HG03520 (cell line): ENCODE results near the gene ZBBX.
"Not testable (repeated sequence)": the region's sequence is repeated elsewhere in the genome, so short reads cannot be mapped to it uniquely, and the experiment has no call there.

Source experiments
- ATAC-seq: cut with Tn5 transposase; IDR thresholded peaks from one replicate; pipeline ENCODE4 v1.9.1; 2021; ENCODE audit warnings: mild to moderate bottlenecking, moderate library complexity; ENCODE audit not compliant: unreplicated experiment

ZBBX gene, protein sequence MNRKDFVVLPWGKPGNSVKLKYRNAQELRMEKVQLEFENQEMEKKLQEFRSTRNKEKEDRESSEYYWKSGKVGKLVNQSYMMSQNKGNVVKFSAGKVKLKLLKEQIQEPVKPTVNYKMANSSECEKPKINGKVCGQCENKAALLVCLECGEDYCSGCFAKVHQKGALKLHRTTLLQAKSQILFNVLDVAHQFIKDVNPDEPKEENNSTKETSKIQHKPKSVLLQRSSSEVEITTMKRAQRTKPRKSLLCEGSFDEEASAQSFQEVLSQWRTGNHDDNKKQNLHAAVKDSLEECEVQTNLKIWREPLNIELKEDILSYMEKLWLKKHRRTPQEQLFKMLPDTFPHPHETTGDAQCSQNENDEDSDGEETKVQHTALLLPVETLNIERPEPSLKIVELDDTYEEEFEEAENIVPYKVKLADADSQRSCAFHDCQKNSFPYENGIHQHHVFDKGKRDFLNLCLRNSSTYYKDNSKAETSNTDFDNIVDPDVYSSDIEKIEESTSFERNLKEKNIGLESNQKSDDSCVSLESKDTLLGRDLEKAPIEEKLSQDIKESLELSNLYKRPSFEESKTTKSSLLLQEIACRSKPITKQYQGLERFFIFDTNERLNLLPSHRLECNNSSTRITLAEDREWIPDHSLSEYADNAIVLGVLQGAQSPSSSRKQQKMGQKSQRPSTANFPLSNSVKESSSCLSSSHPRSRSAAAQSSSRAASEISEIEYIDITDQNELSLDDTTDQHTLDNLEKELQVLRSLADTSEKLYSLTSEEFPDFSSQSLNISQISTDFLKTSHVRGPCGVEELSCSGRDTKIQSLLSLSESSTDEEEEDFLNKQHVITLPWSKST

DNA sequence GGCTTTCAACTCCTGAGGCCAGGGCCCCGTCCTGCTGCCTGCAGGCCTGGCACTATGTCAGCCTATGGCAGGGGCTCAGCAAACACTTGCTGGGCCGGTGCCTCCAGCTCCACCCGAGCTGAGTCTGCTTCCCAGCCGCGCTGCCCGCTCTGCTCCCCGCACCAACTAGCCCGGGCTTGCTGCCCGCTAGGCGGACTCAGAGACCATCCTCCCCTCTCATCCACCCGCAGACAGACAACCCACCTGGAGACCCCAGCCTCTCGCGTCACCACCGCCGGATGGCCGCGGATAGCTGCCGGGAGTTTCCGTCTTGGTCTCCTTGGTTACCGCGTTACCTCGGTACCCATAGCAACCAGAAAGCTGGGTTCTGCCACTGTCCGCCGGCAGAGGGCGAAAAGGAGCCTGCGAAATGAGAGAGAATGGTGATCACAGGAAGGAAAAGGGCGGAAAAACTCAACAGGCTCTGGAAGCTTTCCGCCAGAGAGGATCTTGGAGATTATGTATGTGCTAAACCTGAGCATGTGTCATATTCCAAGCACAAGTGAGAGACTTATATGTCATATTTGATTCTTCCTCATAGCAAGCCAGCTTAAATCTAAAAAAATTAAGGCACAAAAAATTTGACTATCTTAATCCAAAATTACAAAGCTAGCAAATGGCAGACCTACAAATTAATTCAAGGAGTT is at the start of gene ZBBX:
Gene ZBBX (minus strand): TSS at position 294 of the 686 bp plus-strand sequence. CDS start 7,396 bp downstream, outside the sequence.
- ATAC-seq, result peak; percentile 100

DNA sequence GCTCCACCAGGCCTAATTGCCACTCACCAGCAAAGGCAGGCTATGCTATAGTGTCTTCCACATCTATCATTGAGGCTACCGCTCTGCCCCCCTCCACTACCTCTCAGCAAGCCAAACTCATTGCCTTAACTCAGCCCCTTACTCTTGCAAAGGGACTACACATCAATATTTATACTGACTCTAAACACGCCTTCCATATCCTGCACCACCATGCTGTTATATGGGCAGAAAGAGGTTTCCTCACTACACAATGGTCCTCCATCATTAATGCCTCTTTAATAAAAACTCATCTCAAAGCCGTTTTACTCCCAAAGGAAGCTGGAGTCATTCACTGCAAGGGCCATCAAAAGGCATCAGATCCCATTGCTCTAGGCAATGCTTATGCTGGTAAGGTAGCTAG is 46.9 kb upstream of the ZBBX start:
- ATAC-seq, result not testable (repeated sequence)

DNA sequence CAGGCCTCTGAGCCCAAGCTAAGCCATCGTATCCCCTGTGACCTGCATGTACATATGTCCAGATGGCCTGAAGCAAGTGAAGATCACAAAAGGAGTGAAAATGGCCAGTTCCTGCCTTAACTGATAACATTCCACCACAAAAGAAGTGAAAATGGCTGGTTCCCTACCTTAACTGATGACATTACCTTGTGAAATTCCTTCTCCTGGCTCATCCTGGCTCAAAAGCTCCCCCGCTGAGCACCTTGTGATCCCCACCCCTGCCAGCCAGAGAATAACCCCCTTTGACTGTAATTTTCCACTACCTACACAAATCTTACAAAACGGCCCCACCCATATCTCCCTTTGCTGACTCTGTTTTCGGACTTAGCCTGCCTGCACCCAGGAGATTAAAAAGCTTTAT is 42.3 kb upstream of the ZBBX start:
- ATAC-seq, result not testable (repeated sequence)

DNA sequence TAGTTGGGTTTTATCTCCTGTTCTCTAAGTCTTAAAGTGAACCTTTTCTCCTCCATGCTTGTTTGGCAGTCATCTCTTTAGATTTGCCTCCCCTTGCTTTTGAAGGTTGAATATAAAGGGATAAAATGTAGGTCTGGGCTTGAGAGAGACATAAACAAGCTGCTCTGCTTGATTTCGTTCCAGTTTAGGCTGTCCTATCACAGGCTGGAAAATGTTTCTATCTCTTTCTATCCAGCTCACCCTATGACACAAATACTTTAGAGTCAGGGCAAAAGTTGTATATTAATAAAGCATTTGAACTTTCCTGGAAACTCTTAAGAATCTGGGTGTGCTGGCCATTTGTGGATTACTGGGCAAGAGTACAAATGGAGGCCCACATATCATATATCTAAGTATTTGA is 29.5 kb upstream of the ZBBX start:
- ATAC-seq, result no peak

DNA sequence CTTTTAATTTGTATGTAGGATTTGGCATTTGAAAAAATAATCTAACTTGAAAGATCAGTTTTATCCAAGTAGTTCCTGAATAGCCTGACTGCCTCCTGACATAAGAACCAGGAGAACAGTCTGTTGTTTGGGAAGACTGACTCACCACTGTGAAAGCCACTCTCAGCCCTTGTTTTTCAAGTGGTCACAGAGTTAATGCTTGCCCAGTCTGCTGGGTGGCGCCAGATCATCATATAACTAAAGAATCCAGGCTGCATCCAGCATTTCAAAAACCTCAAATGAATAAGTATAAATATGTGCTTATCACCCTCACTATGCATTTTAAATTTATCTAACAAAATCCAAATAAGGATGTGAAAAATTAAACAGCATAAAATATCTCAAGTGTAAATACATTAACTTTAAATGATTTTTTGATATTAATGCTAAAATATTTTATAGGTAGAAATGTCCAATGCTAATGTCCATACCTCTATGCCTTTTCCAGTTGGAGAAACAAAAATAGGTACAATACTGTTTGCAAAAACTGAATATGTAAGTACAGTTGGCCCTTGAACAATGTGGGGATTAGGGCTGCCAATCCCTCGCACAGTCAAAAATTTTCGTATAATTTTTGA is 26.9 kb upstream of the ZBBX start:
- ATAC-seq, result no peak

DNA sequence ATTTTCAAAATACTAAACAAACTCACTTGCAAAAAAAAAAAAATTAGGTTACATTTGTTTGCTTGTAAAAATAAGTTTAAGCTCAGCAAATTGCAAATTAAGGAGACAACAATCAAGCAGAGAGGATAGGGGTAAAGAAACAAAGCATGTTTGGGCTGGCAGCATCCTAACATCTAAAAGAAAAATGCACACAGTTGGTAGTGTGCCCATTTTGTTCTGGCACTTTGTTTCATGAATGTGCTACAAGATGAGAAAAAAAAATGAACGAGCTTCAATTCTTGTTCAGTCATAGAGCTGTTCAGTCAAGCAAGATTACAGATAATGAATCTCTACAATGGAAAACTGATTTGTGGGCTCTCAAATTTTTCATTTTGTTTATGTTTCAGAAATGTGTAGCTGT is 17.7 kb upstream of the ZBBX start:
- ATAC-seq, result no peak

DNA sequence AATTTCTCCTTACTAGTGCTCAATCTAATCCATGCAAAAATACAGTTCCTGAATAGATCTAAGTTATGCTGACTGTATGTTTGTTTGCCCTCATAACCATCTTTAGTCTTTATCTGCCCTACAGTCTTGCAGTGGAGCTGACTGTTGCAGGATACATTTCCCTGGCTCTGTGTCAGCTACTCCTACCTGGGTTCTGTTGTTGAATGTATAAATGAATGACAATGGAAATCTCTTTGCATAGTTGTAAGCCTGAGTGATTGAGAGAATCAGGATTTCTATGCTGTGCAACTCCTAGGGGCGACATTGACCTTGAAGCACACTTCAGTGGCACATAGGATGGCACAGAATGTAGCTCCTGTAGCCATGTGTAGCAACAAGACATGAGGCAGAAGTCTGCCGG is 16.0 kb upstream of the ZBBX start:
- ATAC-seq, result no peak

DNA sequence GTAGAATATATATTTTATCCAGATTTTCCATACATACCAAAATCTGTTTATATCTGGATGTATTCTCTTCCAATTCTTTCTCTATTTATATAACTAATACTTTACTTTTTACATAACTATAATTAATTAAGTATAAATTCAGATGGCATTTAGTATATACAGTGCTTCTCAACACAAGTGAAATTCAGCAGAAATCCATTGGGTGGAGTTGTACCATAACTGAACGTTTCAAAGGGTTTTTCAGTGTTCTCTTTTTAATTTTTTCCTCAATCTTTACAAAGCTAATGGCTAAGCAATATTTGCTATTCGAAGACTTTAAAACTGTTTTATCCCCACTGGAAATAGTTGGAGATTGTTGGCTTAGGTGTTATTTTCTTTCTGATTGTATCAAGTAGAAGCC is 13.9 kb upstream of the ZBBX start:
- no peak for ATAC-seq

DNA sequence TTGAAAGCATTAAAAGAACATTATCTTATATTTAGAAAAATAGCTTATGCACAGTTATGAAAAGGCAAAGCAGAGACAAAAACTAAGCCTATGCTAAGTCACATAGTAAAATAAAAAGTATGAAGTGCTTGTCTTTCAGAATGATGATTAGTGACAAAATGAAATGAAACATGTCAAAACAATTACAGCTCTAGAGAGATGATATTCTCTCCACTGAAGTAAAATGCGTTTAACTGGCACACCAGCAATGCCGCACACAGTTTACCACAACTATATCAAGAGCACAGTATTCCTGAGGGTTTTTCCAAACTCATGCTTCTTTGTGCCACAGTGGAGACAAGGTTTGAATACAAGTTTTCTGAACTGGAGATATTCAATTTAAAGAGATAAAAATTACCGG is 2.1 kb upstream of the ZBBX start:
- no peak for ATAC-seq

DNA sequence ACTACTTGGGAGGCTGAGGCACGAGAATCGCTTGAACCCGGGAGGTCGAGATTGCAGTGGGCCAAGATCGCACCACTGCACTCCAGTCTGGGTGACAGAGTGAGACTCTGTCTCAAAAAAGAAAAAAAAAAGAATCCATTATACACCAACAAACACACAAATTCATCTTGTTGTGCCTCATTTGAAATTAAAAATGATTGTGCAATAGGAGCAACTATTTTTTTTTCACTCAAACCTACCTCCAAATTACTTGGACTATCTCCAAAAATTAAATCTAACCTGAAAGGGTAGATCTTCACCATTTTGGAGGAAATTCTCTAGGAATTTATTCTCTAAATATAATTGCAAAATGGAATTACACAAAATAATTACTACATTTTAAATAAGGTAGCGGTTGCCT is 4.6 kb downstream of the ZBBX start:
- ATAC-seq, result no peak

DNA sequence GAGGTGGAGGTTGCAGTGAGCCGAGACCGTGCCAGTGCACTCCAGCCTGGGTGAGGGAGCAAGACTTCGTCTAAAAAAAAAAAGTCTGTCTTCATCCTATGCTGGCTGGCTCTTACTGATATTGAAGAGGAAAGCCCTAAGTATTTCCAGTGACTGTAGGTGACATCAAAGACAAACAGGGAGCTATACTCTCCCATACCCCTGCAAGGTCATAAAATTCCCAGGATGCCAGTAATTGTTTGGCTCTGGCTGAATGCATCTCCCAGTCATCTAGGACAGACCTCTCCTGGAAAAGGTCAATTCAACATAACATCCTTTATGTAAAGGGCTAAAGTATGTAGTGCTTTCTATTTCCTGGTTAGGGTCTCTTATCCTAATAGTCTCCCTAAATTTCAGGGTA is 8.0 kb downstream of the ZBBX start:
- no peak for ATAC-seq

DNA sequence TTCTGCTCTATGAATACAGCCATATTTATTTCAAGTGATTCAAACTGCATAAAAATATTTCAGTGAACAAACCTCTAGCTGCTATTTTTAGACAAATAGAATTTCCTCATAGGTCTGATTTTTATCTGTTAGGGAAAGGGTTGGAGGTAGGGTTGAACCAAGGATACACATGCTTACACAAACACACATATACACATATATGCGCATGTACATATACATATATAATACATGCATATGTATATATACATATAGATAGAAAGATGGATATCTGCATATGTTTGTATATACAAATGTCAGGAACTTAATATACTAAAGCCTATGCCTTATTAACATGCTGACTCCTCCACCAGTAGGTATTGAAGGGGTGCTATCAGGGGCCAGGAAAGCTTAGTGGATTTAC is 18.1 kb downstream of the ZBBX start:
- ATAC-seq, result no peak

DNA sequence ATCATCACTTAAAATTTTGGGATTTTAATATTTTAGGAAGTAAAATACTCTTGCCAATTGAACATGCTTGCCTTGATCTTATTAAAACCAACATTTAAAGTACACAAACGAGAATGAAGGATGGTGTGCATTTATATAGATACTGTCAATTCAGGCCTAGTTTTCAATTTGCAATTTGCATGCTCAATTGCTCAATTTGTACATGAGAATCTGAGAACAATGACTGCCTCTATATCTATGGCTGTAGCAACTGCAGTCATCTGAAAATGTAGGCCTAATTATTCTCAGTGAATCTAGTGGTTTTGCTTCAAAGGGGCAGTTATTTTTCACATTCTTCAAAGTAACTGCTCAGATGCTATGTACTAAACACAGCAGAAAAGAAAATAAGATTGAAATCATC is 18.8 kb downstream of the ZBBX start:
- ATAC-seq, result no peak

DNA sequence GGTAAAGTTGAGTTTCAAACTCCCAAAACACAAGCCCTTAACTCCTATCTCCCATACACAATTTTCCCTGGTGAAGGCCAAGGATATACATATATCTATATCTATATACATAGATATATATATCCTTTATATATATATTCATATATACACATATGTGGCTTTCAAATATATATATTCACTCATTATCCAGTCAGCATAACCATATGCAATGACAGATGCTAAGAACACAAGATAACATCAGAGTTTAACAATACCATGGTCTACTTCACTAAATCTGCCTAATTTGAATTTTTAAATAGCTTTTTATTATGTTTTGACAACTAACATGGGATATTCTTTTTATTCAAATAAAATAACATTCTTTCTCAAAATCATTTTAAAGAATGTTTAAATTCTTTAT is 24.7 kb downstream of the ZBBX start:
- no peak for ATAC-seq

DNA sequence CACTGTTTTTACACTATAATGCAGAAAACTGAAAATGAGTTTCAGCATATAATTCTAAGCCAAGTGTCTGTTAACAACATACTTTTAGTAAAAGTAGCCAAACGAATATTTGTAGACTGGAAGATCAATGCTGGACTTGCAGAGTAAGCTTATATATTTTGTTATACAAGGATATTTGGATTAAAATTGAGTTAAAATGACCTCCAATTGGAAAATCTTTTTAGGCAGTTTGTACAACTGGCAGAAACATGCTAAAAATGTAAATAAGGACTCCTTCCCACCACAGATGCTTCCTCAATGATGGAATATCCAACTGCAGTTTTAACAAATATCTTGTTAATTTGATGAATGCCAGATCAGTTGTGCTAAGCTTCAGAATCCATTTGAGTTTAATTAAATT is 25.3 kb downstream of the ZBBX start:
- ATAC-seq, result no peak

DNA sequence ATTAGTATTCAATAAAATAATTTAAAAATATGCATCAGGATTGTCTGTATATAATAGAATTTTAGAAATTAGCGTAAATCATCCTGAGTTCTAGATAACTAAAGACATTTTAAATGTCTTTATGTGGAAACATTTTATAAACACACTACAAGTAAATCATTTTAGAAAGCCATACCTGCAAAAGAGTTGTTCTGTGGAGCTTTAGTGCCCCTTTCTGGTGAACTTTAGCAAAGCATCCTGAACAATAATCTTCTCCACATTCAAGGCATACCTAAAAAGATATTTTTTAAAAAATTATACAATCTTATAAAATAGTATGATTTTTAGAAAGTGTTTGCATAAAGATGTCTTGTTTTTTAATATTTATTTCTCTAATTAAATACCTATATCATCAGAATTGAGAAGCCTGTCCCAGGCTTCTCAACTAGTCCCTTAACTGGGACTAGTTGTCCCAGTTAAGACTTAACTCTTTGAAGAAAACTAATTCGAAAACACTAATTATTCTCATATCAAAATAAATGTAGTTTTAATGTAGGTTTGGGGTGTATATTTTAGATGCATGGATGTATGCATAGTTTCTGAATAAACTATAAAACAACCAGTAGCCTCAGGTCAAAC is 29.7 kb downstream of the ZBBX start:
- ATAC-seq, result no peak

DNA sequence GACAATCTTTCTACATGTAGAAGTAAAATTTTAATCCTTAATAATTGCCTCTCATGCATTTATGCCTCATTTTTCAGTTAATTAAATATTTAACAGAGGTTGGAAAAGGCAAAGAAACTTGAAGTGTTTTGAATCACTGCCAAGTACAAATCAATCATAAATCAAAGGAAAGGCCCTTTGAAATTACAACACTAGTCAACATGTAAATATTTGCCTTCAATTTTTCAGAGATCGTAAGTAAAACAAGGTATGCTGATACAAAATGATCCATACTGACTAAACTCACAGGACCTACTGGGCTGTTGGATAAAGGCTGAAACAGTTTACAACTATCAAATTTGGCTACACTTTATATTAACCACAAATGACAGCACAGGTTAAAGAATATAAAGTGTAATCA is 33.9 kb downstream of the ZBBX start:
- no peak for ATAC-seq

DNA sequence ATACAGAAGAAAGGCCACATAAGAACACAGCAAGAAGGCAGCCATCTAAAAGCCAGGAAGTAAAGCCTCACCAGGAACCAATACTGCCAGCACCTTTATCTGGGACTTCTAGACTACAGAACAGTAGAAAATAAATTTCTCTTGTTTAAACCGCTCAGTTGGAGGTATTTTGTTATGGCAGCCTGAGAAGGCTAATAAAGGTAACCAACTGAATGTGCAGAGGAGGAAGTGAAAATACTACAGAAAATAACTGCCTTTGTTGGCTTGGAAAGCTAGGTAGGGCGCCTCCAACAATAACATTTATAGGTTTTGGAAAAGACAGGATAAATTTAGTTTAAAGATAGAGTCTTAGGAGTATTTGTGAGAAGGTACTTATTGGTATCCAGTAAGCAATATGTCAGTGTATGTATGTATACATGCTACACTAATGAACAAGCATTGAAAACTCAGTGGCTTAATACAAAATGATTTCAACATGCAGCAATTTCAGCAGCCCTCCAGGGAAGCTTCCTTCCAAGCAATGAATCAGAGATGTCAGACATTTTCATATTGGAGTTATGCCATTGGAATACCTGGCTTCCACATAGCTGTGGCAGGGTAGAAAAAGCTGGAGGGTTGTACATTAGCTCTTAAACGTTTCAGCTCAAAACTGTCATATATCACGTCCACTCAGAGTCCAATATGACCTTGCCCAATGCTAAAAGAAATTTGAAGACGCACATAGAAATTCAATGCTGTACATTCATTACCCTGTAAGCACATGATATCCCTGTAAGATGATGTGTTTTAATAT is 48.9 kb downstream of the ZBBX start:
- no peak for ATAC-seq

DNA sequence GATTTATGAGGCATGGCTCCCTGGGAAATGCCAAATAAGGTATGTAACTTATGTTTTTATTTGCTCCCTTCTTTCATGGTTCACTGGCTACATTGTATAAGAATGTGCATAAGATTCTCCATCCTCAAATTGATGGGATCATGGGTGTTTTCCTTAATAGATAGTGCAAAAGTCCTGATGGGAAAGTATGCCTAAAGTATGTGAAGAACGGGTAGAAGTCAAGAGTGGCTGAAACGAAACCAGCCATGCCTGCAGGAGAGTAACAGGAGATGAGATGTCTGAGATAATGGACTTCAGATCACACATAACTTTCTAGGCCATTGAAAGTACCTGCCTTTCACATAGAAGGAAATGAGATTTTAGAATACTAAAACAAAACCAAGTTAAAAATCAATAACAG is 56.5 kb downstream of the ZBBX start:
- ATAC-seq, result no peak
